Activated CD4-positive, alpha-beta T cell treated with anti-CD3 and anti-CD28 coated beads, Interleukin-2, amount 50 U/mL, for 24 hours (primary cell): Measurements from ENCODE around the gene CEACAM7.

ENCODE experiments used
- DNase-seq, 2 donors: peaks; one replicate each; pipeline ENCODE4 v3.0.0-alpha.2; 2020; ENCODE audit warnings: low read depth in 1 of 2, low spot score in 1 of 2

The CEACAM7 gene

DNA sequence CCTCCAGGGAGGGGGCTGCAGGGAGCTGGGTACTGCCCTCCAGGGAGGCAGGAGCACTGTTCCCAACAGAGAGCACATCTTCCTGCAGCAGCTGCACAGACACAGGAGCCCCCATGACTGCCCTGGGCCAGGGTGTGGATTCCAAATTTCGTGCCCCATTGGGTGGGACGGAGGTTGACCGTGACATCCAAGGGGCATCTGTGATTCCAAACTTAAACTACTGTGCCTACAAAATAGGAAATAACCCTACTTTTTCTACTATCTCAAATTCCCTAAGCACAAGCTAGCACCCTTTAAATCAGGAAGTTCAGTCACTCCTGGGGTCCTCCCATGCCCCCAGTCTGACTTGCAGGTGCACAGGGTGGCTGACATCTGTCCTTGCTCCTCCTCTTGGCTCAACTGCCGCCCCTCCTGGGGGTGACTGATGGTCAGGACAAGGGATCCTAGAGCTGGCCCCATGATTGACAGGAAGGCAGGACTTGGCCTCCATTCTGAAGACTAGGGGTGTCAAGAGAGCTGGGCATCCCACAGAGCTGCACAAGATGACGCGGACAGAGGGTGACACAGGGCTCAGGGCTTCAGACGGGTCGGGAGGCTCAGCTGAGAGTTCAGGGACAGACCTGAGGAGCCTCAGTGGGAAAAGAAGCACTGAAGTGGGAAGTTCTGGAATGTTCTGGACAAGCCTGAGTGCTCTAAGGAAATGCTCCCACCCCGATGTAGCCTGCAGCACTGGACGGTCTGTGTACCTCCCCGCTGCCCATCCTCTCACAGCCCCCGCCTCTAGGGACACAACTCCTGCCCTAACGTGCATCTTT lies 12.5 kb upstream of the CEACAM7 start:
- DNase-seq: no peak

DNA sequence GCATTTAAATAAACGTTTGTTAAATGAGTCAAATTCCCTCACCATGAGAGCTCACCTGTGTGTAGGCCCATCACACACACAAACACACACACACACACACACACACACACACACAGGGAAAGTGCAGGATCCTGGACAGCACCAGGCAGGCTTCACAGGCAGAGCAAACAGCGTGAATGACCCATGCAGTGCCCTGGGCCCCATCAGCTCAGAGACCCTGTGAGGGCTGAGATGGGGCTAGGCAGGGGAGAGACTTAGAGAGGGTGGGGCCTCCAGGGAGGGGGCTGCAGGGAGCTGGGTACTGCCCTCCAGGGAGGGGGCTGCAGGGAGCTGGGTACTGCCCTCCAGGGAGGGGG lies 11.9 kb upstream of the CEACAM7 start:
- DNase-seq: no peak

DNA sequence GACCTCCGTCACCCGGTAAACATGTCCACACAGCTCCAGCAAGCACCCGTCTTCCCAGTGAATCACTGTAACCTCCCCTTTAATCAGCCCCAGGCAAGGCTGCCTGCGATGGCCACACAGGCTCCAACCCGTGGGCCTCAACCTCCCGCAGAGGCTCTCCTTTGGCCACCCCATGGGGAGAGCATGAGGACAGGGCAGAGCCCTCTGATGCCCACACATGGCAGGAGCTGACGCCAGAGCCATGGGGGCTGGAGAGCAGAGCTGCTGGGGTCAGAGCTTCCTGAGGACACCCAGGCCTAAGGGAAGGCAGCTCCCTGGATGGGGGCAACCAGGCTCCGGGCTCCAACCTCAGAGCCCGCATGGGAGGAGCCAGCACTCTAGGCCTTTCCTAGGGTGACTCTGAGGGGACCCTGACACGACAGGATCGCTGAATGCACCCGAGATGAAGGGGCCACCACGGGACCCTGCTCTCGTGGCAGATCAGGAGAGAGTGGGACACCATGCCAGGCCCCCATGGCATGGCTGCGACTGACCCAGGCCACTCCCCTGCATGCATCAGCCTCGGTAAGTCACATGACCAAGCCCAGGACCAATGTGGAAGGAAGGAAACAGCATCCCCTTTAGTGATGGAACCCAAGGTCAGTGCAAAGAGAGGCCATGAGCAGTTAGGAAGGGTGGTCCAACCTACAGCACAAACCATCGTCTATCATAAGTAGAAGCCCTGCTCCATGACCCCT lies 11.3 kb upstream of the CEACAM7 start:
- no peak for DNase-seq

DNA sequence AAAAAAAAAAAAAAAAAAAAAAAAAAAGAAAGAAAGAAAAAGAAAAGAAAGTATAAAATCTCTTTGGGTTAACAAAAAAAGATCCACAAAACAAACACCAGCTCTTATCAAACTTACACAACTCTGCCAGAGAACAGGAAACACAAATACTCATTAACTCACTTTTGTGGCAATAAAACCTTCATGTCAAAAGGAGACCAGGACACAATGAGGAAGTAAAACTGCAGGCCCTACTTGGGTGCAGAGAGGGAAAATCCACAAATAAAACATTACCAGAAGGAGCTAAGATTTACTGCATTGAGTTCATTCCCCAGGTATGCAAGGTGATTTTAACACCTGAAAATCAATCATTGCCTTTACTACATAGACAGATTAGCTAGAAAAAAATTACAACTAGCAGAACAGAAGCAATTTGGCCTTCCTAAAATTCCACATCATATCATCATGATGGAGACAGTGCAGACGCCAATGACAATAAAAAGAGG lies 10.7 kb upstream of the CEACAM7 start:
- DNase-seq: no peak

DNA sequence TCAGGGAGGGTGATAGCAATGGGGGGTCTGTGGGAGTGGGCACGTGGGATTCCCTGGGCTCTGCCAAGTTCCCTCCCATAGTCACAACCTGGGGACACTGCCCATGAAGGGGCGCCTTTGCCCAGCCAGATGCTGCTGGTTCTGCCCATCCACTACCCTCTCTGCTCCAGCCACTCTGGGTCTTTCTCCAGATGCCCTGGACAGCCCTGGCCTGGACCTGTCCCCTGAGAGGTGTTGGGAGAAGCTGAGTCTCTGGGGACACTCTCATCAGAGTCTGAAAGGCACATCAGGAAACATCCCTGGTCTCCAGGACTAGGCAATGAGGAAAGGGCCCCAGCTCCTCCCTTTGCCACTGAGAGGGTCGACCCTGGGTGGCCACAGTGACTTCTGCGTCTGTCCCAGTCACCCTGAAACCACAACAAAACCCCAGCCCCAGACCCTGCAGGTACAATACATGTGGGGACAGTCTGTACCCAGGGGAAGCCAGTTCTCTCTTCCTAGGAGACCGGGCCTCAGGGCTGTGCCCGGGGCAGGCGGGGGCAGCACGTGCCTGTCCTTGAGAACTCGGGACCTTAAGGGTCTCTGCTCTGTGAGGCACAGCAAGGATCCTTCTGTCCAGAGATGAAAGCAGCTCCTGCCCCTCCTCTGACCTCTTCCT lies 9.3 kb upstream of the CEACAM7 start:
- DNase-seq: no peak

DNA sequence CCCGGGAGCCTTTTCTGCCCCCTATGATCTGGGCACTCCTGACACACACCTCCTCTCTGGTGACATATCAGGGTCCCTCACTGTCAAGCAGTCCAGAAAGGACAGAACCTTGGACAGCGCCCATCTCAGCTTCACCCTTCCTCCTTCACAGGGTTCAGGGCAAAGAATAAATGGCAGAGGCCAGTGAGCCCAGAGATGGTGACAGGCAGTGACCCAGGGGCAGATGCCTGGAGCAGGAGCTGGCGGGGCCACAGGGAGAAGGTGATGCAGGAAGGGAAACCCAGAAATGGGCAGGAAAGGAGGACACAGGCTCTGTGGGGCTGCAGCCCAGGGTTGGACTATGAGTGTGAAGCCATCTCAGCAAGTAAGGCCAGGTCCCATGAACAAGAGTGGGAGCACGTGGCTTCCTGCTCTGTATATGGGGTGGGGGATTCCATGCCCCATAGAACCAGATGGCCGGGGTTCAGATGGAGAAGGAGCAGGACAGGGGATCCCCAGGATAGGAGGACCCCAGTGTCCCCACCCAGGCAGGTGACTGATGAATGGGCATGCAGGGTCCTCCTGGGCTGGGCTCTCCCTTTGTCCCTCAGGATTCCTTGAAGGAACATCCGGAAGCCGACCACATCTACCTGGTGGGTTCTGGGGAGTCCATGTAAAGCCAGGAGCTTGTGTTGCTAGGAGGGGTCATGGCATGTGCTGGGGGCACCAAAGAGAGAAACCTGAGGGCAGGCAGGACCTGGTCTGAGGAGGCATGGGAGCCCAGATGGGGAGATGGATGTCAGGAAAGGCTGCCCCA lies 8.5 kb upstream of the CEACAM7 start:
- no peak for DNase-seq

DNA sequence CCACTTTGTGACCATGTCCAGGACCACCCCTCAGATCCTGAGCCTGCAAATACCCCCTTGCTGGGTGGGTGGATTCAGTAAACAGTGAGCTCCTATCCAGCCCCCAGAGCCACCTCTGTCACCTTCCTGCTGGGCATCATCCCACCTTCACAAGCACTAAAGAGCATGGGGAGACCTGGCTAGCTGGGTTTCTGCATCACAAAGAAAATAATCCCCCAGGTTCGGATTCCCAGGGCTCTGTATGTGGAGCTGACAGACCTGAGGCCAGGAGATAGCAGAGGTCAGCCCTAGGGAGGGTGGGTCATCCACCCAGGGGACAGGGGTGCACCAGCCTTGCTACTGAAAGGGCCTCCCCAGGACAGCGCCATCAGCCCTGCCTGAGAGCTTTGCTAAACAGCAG lies 7.7 kb upstream of the CEACAM7 start:
- no peak for DNase-seq

DNA sequence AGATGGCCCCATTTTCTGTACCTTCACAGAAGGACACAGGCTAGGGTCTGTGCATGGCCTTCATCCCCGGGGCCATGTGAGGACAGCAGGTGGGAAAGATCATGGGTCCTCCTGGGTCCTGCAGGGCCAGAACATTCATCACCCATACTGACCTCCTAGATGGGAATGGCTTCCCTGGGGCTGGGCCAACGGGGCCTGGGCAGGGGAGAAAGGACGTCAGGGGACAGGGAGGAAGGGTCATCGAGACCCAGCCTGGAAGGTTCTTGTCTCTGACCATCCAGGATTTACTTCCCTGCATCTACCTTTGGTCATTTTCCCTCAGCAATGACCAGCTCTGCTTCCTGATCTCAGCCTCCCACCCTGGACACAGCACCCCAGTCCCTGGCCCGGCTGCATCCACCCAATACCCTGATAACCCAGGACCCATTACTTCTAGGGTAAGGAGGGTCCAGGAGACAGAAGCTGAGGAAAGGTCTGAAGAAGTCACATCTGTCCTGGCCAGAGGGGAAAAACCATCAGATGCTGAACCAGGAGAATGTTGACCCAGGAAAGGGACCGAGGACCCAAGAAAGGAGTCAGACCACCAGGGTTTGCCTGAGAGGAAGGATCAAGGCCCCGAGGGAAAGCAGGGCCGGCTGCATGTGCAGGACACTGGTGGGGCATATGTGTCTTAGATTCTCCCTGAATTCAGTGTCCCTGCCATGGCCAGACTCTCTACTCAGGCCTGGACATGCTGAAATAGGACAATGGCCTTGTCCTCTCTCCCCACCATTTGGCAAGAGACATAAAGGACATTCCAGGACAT lies 7.0 kb upstream of the CEACAM7 start:
- no peak for DNase-seq

DNA sequence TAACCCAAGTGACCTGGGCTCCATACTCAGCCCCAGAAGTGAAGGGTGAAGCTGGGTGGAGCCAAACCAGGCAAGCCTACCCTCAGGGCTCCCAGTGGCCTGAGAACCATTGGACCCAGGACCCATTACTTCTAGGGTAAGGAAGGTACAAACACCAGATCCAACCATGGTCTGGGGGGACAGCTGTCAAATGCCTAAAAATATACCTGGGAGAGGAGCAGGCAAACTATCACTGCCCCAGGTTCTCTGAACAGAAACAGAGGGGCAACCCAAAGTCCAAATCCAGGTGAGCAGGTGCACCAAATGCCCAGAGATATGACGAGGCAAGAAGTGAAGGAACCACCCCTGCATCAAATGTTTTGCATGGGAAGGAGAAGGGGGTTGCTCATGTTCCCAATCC lies 6.1 kb upstream of the CEACAM7 start:
- DNase-seq: no peak

DNA sequence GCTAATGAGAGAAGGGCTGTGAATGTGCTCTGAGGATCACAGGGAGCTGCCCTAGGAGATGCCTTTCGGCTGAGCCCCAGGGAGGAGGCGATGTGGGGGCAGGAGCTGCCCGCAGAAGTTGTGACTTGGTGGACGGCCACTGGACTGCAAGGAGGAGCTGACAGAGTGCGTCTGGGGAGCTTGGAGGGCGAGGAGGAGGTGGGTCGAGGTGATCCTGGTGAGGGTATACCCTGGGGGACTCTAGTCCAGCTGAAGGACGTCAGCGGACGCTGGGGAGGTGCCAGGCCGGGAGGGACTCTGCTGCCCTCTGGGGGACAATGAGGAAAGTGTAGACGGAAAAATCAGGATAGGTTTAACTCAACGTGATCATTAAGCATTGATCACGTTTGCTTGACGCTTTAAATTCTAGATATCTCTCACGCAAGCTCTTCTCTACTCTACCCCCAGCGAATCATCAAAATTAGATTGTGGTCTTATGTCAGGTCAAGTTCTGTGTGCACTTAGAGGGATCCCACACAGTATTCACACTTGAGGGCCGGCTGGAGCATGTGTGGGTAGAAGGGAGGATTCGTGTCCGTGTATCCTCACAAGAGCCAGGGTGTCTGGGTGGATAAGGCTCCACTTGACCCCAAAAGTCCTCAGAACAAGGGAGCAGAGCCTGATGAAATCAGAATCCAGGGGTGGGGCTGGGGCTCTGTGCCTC lies 3.3 kb upstream of the CEACAM7 start:
- no peak for DNase-seq

DNA sequence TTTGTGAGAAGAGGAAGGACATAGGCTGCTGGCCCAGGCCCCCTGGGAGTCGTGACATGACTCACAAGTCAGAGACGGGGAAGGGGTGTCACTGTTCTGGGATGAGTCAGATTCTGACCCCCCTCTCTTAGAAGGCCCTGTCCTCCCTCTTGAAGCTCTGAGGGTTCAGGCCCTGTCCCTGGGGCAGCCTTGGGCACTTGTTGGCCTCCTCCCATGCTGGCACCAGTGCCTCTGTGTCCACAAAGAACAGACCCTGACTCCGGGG lies 2.7 kb upstream of the CEACAM7 start:
- DNase-seq: no peak

DNA sequence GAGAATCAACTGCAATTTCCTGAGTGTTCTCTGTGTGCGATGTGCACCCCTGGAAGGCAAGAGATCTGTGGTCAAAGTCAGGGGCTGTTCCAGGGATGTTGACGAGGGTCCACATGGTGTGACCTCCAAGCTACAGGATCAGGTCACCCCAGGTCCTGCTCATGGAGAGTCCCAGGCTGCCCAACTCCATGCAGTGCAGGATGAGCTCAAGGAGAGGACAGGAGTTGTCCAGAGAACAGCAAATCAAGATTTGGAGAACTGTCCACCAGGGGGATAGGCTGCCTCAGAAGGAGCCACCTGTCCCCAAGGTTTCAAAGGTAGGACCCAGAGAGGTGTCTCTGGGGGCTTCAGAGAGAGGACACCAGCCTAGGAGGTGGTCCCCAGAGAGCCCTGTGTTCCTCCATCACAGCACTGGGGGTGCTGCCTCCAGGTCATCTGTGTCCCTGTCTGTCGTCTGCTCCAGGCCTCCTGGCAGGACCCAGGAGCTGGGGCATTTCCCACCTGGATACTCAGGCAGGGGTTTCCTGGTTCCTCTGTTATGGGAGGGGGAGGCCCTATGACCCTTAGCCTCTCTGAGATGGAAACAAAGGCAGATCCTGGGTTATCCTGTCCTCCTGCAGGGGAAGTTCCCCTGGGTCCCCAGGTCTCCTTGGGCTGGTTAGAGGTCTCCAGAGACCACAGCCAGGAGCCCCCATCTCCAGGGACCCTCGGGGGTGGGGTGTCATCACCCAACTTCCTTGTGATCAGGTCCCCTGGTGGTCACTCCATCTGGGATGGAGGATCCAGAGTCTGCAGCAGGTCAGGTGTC lies 2.1 kb upstream of the CEACAM7 start:
- no peak for DNase-seq

DNA sequence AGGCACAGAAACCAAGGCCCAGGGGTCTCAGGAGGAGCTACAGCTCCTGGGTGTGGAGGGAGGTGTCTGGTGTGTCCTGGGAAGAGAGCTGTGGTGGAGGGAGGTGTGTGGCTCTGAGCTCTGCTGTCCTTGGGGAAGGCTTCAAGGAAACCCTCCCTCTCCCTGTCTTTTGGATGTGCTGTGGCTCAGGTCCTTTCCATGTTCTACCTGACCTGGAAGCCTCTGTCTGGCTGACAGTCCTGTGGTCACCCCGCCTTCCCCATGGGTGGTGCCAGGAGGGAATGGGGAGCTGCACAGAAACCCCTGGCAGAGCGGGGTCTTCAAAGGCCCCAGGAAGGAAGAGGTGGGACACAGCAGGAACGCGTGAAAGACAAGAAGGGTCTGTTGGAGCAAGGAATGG lies 617 bp upstream of the CEACAM7 start:
- DNase-seq: no peak

DNA sequence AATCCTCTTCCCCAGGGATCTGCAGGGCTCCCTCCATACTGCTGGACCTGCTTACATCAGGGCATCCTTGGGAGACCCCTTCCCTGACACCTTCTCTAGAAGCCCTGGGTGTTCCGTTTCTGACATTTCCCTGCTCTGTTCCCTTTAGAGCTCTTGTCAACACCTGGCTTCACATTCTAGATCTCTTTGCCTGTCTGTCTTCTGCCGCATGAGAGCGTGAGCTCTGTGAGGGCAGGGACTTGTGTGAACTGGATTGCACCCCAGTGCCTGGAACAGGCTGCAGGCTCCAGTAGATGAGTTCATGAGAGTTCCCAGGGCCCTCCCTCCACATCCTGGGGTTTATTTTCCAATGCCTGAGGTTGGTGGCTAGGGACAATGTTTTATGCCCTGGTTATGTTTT lies 651 bp downstream of the CEACAM7 start:
- DNase-seq: no peak

DNA sequence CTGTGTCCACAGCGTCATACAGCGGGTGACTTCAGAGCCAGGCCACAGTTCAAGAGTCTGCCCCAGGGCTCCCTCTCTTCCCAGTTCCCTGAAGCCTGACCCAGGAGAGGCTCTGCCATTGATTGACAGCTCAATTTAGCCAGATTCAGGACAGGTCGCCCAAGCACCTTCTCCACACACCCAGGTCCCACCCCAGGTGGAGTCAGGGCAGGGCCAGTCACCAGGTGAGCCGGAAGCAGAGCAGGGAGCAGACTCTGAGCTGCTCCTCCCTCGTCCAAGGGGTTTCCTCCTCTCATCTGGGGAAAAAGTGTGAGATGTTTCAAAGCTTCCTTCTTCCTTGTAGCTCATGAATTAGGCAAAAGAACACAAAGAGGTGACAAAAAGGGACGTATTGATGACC lies 5.6 kb downstream of the CEACAM7 start:
- DNase-seq: no peak

DNA sequence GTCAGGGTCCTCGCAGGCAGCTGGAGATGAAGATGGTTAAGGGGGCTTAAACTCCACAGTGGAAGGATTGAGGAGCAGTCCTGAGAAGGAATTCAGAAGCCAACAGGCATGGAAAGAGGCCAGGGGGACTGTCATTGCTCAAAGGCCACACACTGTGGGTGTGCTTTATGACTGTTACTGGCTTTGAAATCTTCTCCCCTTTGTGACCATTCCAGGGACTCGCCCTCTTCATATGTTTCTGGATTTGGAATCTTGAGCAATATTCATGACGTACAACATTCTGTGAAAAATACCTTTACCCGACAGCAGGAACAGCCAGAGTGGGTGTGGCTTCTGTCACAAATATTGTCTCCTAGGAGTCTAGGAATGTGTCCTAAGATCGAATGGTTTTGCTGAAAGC lies 16.6 kb downstream of the CEACAM7 start:
- no peak for DNase-seq

DNA sequence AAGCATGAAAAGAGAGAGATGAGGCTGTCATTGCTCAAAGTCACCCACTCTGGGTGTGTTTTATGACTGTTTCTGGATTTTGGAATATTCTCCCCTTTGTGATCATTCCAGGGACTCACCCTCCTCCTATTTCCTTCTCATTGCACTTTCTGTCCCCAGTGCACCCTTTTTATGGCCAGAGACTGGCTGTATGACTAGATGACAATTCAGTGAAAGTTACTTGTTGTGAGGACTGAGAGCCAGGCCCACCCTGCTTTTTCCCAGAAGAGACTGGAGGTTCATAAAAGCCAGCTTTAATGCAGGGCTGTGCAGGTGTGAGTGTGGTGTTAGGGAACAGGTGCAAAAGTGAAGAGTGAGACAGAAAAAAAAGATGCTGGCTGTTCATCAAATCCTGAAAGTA lies 17.3 kb downstream of the CEACAM7 start:
- DNase-seq: no peak

DNA sequence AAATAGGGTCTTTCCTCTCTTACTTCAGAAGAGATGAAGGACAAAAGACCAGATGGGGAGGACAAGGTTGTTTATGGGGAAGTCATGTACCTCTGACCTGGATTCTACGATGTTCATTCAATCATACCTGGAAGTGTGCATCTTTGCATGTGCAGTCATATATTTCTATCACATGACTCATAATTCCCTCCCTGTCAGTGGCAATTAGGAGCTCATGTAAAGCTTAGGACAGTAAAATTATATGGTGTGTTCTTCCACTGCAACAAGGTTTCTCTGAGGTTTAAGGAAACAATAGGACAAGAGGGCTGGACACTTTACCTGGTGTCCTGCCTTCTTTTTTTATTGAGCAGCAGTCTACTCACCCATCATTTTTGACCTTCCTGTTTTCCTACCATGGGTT lies 19.8 kb downstream of the CEACAM7 start:
- DNase-seq: no peak

DNA sequence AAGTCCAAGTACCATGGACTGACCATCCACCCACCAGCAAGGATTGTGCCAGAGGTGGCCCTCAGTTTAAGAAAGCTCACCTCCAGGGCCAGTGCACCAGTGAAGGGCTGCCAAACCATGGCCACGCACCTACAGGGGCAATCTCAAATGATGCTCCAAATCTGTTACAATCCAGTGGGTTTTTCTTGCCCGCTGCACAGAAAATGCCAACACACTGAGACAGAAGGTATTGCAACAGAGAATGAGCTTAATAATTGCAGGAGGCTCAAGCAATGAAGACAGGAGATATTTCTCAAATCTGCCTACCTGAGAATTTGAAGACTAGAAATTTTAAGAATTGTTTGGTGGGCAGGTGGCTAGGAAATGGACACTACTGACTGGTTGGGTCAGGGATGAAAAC lies 22.0 kb downstream of the CEACAM7 start:
- no peak for DNase-seq
